ENCODE data around the gene FDCSP.

The FDCSP gene

GRCh38 chr4:70269674-70270073 lies 43.8 kb downstream of the FDCSP start:
- Mint-ChIP-seq H3K27me3 (no peaks in the 10 kb centered on the region), H3K36me3 (ENCODE audit: low read depth) (no peaks in the 10 kb centered on the region), H3K9me3 (no peaks in the 10 kb centered on the region), H3K4me1 (ENCODE audit: low read depth) (no peaks in the 10 kb centered on the region), H3K4me3 (no peak overlapping the region), H3K27ac (no peak overlapping the region)
- intact Hi-C loops (cut with micrococcal nuclease), result no loop called here

GRCh38 chr4:70277121-70277520 lies 51.2 kb downstream of the FDCSP start:
- no peak overlapping the region for H3K27ac Mint-ChIP-seq
- no peaks in the 10 kb centered on the region for H3K27me3 Mint-ChIP-seq
- no peaks in the 10 kb centered on the region for H3K36me3 Mint-ChIP-seq (ENCODE audit: low read depth)
- no peak overlapping the region for H3K4me3 Mint-ChIP-seq
- H3K9me3 Mint-ChIP-seq, result no peaks in the 10 kb centered on the region
- no peaks in the 10 kb centered on the region for H3K4me1 Mint-ChIP-seq (ENCODE audit: low read depth)
- intact Hi-C loops (cut with micrococcal nuclease), result no loop called here

GRCh38 chr4:70280567-70280966 lies 54.6 kb downstream of the FDCSP start:
- Mint-ChIP-seq H3K36me3 (ENCODE audit: low read depth) (no peaks in the 10 kb centered on the region), H3K27me3 (no peaks in the 10 kb centered on the region), H3K27ac (no peak overlapping the region), H3K4me3 (no peak overlapping the region), H3K4me1 (ENCODE audit: low read depth) (no peaks in the 10 kb centered on the region), H3K9me3 (no peaks in the 10 kb centered on the region)
- intact Hi-C loops (cut with micrococcal nuclease), result no loop called here

Measured in dendritic cell treated with granulocyte-macrophage colony-stimulating factor and Interleukin-4, amounts not matched to agents 40 ng/mL and 50 ng/mL, for 4 days (primary cell).